Measurements from ENCODE around the gene MPV17L2.

DNA sequence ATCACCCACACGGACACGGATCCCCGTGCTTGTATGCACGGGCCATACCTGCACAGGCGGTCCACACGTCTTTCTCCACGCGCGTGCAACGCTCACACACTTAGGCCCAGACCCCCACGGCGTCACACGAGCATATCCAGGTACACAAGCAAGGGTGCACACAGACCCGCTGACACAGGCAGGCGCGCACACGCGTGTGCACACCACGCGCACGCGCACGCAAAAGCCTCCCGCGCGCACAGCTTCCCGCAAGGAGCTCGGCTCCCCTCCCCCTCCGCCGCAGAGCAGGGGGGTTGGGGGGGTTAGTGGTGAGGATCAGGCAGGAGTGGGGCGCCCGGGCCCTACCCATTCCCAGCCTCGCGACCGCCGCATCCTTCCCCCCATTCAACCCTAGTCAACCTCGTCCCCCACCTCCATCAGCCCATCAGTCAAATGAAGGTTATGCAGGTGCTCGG, 10.4 kb downstream of the MPV17L2 start:
- TF ChIP-seq, protein P1, sequence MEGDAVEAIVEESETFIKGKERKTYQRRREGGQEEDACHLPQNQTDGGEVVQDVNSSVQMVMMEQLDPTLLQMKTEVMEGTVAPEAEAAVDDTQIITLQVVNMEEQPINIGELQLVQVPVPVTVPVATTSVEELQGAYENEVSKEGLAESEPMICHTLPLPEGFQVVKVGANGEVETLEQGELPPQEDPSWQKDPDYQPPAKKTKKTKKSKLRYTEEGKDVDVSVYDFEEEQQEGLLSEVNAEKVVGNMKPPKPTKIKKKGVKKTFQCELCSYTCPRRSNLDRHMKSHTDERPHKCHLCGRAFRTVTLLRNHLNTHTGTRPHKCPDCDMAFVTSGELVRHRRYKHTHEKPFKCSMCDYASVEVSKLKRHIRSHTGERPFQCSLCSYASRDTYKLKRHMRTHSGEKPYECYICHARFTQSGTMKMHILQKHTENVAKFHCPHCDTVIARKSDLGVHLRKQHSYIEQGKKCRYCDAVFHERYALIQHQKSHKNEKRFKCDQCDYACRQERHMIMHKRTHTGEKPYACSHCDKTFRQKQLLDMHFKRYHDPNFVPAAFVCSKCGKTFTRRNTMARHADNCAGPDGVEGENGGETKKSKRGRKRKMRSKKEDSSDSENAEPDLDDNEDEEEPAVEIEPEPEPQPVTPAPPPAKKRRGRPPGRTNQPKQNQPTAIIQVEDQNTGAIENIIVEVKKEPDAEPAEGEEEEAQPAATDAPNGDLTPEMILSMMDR (IDR thresholded peaks at IDR 0.05) = no peak
- no peak for TF ChIP-seq EZH2 (IDR thresholded peaks at IDR 0.05; ENCODE audit: borderline replicate concordance, insufficient read depth, low read depth, low read length, poor library complexity, severe bottlenecking)
